Cardiac fibroblast (primary cell): ENCODE results near the gene BRD7.
A peak's percentile ranks its signal among the peaks of the same experiment; 100 is the strongest.

Experiments used
- DNase-seq, 2 donors: peaks; one replicate each; pipeline versions ENCODE4 v3.0.0 to v3.0.0-alpha.2; 2010; ENCODE audit warnings: low read depth in 2 of 2
- H3K4me3 ChIP-seq, 2 donors: replicated peaks in 1 of 2; 1 replicate in 1 of 2; 2 replicates in 1 of 2; pipeline ENCODE4 v1.5.1; 2011; ENCODE audit warnings: low read depth in 2 of 2, low read length in 2 of 2, mild to moderate bottlenecking in 2 of 2, moderate library complexity in 1 of 2
- TF ChIP-seq, protein P1 (sequence below): IDR thresholded peaks from one replicate; pipeline ENCODE4 v1.5.1; 2011; ENCODE audit warnings: low read depth, mild to moderate bottlenecking, low read length, inconsistent platforms

The BRD7 gene

DNA sequence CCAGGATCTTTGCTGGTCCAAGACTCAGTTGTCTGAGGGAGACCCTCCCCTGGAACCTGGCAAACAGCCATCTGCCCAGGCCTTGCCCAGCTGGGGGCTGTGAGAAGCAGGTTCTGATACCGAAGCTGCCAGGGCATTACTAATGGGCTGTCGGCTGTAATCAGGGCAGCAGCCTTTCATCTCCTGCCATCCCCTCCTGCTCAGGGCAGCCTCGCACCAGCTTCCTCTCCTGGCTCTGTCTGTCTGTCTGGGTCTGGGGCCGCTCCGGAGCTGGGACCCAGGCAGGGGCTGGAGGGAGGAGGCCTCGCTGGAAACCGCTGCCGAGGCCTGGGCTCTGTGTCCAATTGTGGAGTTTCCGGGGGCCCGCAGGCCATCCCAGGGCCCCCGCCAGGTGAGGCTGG is 21.6 kb upstream of the BRD7 start:
- DNase-seq: no peak
- TF ChIP-seq, protein P1, sequence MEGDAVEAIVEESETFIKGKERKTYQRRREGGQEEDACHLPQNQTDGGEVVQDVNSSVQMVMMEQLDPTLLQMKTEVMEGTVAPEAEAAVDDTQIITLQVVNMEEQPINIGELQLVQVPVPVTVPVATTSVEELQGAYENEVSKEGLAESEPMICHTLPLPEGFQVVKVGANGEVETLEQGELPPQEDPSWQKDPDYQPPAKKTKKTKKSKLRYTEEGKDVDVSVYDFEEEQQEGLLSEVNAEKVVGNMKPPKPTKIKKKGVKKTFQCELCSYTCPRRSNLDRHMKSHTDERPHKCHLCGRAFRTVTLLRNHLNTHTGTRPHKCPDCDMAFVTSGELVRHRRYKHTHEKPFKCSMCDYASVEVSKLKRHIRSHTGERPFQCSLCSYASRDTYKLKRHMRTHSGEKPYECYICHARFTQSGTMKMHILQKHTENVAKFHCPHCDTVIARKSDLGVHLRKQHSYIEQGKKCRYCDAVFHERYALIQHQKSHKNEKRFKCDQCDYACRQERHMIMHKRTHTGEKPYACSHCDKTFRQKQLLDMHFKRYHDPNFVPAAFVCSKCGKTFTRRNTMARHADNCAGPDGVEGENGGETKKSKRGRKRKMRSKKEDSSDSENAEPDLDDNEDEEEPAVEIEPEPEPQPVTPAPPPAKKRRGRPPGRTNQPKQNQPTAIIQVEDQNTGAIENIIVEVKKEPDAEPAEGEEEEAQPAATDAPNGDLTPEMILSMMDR: no peak
- H3K4me3 ChIP-seq: no peak overlapping the region

DNA sequence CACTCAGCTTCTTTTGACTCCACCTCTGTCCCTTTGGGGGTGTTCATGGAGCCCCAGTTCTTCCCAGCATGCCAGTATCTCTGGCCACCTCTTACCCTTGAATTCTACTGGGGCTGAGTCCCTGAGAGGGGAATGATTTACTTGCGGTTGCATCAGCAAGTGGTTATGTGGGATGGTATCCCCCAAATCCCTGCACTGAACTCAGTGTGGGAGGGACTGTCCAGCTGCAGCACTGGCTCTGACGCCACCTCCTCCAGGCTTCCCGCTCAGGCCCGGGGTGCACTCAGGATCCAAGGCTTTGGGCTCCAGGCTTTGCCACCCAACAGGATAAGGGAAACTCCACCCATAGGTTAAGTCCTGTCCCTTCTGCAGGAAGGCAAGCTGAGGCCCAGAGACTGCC is 21.1 kb upstream of the BRD7 start:
- DNase-seq: no peak
- TF ChIP-seq, protein P1: no peak
- H3K4me3 ChIP-seq: no peak overlapping the region

DNA sequence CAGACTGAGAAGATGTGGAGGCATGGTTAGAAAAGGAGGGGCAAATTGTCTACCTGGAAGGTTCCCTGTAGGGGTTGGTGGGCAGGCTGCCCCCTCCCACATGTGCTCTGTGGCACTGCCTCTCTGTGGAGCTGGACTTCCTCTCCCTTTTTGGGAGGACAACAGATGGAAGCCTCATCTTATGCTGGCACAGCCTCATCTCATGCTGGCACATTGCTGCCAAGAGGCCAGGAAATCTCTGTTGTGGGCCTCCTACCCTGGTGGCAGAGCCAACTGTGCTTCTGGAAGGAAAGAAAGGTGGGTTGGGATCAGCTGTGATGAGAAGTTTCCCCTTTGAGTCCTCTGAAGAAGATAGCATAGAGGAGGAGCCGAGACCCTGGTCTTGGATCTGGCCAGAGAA is 19.7 kb upstream of the BRD7 start:
- no peak for DNase-seq
- TF ChIP-seq, protein P1: no peak
- no peak overlapping the region for H3K4me3 ChIP-seq

DNA sequence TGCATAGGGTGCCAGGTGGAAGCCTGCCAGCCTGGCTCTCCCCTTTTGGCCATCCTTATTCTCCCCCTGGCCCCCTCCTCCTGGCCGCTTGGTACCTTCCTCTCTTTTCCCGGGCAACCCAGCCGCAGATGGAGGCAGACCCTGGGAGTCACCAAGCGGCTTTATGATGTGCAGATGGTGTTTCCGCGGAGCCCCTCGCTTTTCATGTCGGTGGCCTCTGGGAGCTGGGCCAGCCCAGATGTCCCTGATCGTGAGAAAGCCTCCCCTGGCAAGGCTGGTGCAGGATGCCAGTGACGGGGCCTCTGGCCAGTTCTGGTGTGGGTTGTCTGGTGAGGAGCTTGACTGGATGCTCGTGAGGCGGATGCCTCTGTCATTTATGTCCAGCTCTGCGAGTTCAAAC is 18.0 kb upstream of the BRD7 start:
- H3K4me3 ChIP-seq: no peak overlapping the region
- TF ChIP-seq, protein P1: no peak
- no peak for DNase-seq

DNA sequence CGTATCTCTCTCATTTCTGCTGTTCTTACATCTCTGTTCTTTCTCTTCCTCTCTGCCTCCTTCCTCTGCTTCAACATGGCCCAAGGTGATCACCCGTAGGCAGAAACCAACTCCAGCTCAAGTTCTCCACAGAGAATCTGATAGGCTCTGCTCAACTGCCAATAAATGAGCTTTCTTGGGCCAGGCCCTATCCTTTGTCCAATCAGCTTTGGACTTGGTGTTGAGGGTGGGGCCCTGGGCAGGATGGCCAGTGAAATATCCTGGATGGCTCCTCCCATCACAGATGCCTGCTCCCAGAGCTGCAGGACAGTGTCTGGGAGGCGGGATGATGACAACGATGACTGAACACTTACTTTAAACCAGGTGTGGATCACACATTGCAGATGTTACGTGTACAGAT is 17.4 kb upstream of the BRD7 start:
- TF ChIP-seq, protein P1: no peak
- peak in 1 of 2 donors; percentile 7 for DNase-seq
- no peak overlapping the region for H3K4me3 ChIP-seq

DNA sequence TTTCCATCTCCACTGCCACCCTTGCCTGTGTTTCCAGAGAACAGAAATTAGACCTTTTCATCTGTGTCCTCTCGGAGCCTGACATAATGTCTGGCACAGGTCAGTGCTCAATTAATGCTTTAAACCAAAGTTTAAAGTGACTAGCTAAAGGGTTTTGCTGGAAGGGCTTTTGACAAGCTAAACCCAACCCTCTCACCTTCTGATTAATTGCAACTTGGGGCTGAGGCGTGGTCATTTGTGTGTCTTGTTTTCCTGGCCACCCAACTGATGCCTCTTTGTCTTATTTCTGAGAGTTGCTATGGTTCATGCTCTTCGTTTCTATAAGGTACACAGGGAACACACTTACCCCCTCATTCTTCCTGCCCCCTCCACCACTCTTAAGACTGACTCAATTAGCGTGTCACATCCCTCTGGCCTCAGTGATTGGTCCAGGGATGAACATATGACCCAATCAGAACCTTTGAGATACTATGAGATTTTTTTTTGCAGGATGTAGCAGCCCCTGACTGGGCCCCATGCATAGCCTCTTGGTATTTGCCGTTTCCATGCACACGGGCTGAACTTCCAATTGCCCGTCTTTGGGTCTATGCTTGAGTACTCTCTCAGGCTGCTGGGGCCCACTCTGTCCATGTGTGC is 15.8 kb upstream of the BRD7 start:
- DNase-seq: no peak
- TF ChIP-seq, protein P1: no peak

More for the DNA sequence above, 15.8 kb upstream of the BRD7 start:
- H3K4me3 ChIP-seq: no peak overlapping the region
